ENCODE results near the gene ZBTB38. TPM values are rescaled to one million over a fixed set of nuclear protein-coding genes. Genes with fewer than 3 reads are reported as not detected.

ZBTB38 gene
- total RNA-seq, 2 donors from 2014 or later, result 151 to 169 TPM

DNA sequence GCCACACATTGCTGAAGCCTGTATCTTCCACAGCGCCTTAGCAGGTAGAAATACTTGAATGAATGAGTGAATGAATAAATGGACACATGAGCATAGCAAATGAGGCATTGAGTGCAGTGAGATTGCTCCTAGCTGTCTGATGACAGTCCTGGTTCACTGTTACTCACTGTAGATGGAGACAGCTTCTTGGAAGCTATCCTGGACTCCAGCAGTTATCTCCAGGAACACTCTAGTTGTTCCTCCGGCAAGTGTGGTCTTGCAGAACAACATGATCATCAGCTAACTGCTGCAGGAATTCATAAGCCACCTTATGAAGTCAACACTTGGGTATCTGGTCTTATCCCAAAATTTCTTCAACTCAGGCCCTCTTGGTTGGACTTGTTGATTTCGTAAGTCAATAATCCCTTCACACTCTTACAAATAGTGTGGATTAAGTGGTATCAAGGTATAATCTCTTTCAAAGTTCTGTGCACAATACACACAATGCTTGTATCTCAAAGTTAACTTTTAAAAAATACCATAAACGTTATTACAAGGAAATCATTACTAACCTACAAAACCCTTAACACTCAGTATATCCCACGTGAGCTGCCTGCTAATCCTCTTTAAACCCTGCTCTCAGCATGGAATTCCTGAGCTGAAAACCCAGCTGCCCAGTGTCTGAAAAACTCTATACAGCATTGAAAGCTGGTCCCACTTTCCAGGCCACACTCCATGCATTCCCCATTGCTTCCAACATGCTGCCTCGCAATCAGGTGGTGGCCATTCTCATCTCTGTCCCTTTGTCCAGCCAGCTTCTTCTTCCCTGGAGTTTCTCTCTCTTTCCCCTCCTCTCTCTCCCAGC lies 14.4 kb upstream of the ZBTB38 start:
- no peaks in the 10 kb centered on the region for H3K9me3 ChIP-seq
- intact Hi-C loops (cut with DNase I), result no loop called here
- H3K4me3 ChIP-seq, result no peak overlapping the region
- H3K27ac ChIP-seq, result no peak overlapping the region
- 62% methylated on average over 6 of the region's 6 CpGs for WGBS
- TF ChIP-seq POLR2A (IDR thresholded peaks at IDR 0.05), result no peak
- TF ChIP-seq, protein P1, sequence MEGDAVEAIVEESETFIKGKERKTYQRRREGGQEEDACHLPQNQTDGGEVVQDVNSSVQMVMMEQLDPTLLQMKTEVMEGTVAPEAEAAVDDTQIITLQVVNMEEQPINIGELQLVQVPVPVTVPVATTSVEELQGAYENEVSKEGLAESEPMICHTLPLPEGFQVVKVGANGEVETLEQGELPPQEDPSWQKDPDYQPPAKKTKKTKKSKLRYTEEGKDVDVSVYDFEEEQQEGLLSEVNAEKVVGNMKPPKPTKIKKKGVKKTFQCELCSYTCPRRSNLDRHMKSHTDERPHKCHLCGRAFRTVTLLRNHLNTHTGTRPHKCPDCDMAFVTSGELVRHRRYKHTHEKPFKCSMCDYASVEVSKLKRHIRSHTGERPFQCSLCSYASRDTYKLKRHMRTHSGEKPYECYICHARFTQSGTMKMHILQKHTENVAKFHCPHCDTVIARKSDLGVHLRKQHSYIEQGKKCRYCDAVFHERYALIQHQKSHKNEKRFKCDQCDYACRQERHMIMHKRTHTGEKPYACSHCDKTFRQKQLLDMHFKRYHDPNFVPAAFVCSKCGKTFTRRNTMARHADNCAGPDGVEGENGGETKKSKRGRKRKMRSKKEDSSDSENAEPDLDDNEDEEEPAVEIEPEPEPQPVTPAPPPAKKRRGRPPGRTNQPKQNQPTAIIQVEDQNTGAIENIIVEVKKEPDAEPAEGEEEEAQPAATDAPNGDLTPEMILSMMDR (IDR thresholded peaks at IDR 0.05), result no peak
- no peak for DNase-seq (ENCODE audit: low spot score)
- H3K4me1 ChIP-seq (replicated peaks), result no peaks in the 10 kb centered on the region
- H3K36me3 ChIP-seq, result no peaks in the 10 kb centered on the region
- no peaks in the 10 kb centered on the region for H3K27me3 ChIP-seq (replicated peaks; ENCODE audit: insufficient read depth)

DNA sequence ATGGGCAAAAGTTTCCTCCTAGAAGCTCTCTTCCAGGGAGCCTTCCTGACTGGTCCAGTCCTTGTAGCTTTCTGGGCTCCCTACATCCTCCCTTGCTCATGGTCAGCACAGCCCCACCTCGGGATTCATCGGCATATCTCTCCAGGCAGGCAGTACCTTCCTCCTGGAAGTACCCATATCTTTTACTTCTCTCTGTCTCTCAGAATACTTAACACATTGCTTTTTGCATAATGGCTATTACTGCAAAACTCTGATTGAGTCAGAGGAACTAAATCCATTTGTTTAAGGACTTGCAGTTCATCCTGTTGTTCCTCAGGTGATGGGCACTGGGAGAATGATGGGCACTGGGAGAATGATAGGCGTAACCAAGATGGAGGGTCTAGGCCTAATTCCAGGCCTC lies 13.8 kb upstream of the ZBTB38 start:
- intact Hi-C loops (cut with DNase I), result no loop called here
- no peak overlapping the region for H3K4me3 ChIP-seq
- no peak for TF ChIP-seq POLR2AphosphoS5 (IDR thresholded peaks at IDR 0.05)
- TF ChIP-seq POLR2A (IDR thresholded peaks at IDR 0.05), result no peak
- TF ChIP-seq, protein P1 (IDR thresholded peaks at IDR 0.05), result no peak
- no peaks in the 10 kb centered on the region for H3K27me3 ChIP-seq (replicated peaks; ENCODE audit: insufficient read depth)
- no peaks in the 10 kb centered on the region for H3K36me3 ChIP-seq
- H3K4me1 ChIP-seq (replicated peaks), result no peaks in the 10 kb centered on the region
- no peaks in the 10 kb centered on the region for H3K9me3 ChIP-seq
- WGBS, result 100% methylated on average over 3 of the region's 3 CpGs
- H3K27ac ChIP-seq, result no peak overlapping the region
- DNase-seq (ENCODE audit: low spot score), result no peak

DNA sequence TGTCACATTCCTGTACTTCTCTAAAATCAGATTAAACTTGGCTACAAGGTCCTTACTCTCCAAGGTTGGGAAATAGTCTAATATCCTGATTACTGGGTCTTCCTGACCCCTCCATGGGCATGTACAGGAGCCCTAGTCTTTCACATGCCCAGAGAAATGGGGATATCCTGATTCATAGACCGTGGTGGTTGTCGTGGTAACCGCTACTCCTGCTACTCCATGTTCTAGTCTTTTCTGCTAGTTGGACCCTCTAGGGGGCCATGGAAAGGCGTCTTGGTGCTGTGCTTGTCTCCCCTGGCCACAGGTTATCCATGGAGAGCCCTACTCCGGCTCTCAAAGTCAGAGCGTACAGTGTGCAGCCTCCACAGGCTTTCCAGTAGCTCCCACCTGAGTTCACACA lies 13.1 kb upstream of the ZBTB38 start:
- Histone ChIP-seq H3K4me3 (no peak overlapping the region), H3K9me3 (no peaks in the 10 kb centered on the region), H3K27ac (no peak overlapping the region), H3K4me1 (replicated peaks) (no peaks in the 10 kb centered on the region), H3K27me3 (replicated peaks; ENCODE audit: insufficient read depth) (no peaks in the 10 kb centered on the region), H3K36me3 (no peaks in the 10 kb centered on the region)
- TF ChIP-seq, protein P1 (IDR thresholded peaks at IDR 0.05), result no peak
- TF ChIP-seq POLR2A (IDR thresholded peaks at IDR 0.05) (no peak), POLR2AphosphoS5 (IDR thresholded peaks at IDR 0.05) (no peak)
- no peak for DNase-seq (ENCODE audit: low spot score)
- intact Hi-C loops (cut with DNase I), result loop anchor here (5.0 kb wide), 1 partner anchor 43 kb away; no protein-coding TSS in a partner anchor
- WGBS, result 83% methylated on average over 6 of the region's 6 CpGs

DNA sequence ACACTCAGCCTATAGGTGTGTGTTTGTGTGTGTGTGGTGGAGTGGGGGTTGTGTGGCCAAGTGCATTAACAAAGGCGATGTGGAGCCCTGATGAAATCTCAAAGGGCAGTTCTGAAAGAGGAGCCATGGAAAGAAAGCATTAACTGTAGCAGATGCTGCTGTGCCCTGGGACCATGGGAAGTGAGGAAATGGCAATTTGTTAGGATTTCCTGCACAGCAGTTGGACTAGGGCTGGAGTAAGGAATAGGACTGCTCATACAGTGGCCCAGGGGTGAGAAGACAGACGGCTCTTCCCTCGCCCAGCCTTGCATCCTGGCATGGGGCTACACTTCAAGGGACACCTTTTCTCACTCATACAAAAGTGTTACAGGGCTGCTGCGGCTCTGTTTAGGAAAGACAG lies 12.3 kb upstream of the ZBTB38 start:
- TF ChIP-seq, protein P1 (IDR thresholded peaks at IDR 0.05), result no peak
- TF ChIP-seq POLR2A (IDR thresholded peaks at IDR 0.05), result no peak
- no peak for TF ChIP-seq POLR2AphosphoS5 (IDR thresholded peaks at IDR 0.05)
- Histone ChIP-seq H3K27me3 (replicated peaks; ENCODE audit: insufficient read depth) (no peaks in the 10 kb centered on the region), H3K27ac (no peak overlapping the region), H3K36me3 (no peaks in the 10 kb centered on the region), H3K4me3 (no peak overlapping the region), H3K4me1 (replicated peaks) (no peaks in the 10 kb centered on the region), H3K9me3 (no peaks in the 10 kb centered on the region)
- DNase-seq (ENCODE audit: low spot score), result no peak
- intact Hi-C loops (cut with DNase I), result loop anchor here (5.0 kb wide), 1 partner anchor 44 kb away; no protein-coding TSS in a partner anchor
- WGBS, result 78% methylated on average over 4 of the region's 4 CpGs
